PFSK-1 (cell line): ENCODE data around the gene RFX4.

Source experiments
- FOXP2 ChIP-seq: optimal IDR thresholded peaks from 2 replicates; pipeline ENCODE3; 2011; ENCODE audit warnings: borderline replicate concordance, control low read depth, inconsistent platforms; ENCODE audit not compliant: insufficient read depth; ENCODE audit errors: extremely low read length, extremely low read depth
- POLR2AphosphoS5 ChIP-seq: IDR thresholded peaks from 2 replicates; pipeline ENCODE4 v1.6.1; 2012; ENCODE audit warnings: low read depth, mild to moderate bottlenecking, control low read depth, low read length, moderate library complexity
- REST ChIP-seq, 2 experiments: IDR thresholded peaks; 2 replicates each; pipeline versions ENCODE4 v1.6.1 to v1.8.0; 2011 to 2012; ENCODE audit warnings: low read depth in 2 of 2, low read length in 2 of 2, control low read depth in 1 of 2, inconsistent platforms in 1 of 2, mild to moderate bottlenecking in 1 of 2, moderate library complexity in 1 of 2; ENCODE audit not compliant: insufficient read depth in 1 of 2
- SIN3A ChIP-seq: IDR thresholded peaks from 2 replicates; pipeline ENCODE4 v1.6.1; 2012; ENCODE audit warnings: mild to moderate bottlenecking, low read length, moderate library complexity, borderline replicate concordance; ENCODE audit not compliant: insufficient read depth
- TAF1 ChIP-seq: IDR thresholded peaks from 2 replicates; pipeline ENCODE4 v1.6.1; 2012; ENCODE audit warnings: low read length, control low read depth, borderline replicate concordance; ENCODE audit not compliant: insufficient read depth

The RFX4 gene

GRCh38 chr12:106774808-106775524 is 192.2 kb downstream of the RFX4 start:
- no peak; the same call in 1 of the 2 replicates for TF ChIP-seq POLR2AphosphoS5
- TF ChIP-seq FOXP2: no peak
- no peak for TF ChIP-seq REST (IDR thresholded peaks at IDR 0.05; ENCODE audit: insufficient read depth in 1 of 2, low read depth in 2 of 2, low read length in 2 of 2)
- TF ChIP-seq SIN3A: no peak
- no peak for TF ChIP-seq TAF1

- no peak for TF ChIP-seq SIN3A
- no peak for TF ChIP-seq POLR2AphosphoS5
Measured at GRCh38 chr12:106776897-106777296, 194.1 kb downstream of the RFX4 start.

GRCh38 chr12:106780010-106780631 is 197.3 kb downstream of the RFX4 start:
- TF ChIP-seq FOXP2: no peak
- TF ChIP-seq SIN3A: no peak
- TF ChIP-seq REST (IDR thresholded peaks at IDR 0.05; ENCODE audit: insufficient read depth in 1 of 2, low read depth in 2 of 2, low read length in 2 of 2): no peak
- no peak for TF ChIP-seq TAF1
- TF ChIP-seq POLR2AphosphoS5: no peak

- TF ChIP-seq REST (IDR thresholded peaks at IDR 0.05; ENCODE audit: insufficient read depth in 1 of 2, low read depth in 2 of 2, low read length in 2 of 2): no peak
- TF ChIP-seq SIN3A: no peak
- TF ChIP-seq TAF1: no peak
- TF ChIP-seq FOXP2: no peak
- TF ChIP-seq POLR2AphosphoS5: no peak
Measured at GRCh38 chr12:106782619-106783018, 199.8 kb downstream of the RFX4 start.

- TF ChIP-seq SIN3A (no peak), FOXP2 (no peak), POLR2AphosphoS5 (no peak), TAF1 (no peak), REST (IDR thresholded peaks at IDR 0.05; ENCODE audit: insufficient read depth in 1 of 2, low read depth in 2 of 2, low read length in 2 of 2) (no peak)
Measured at GRCh38 chr12:106783515-106783914, 200.7 kb downstream of the RFX4 start.
